HG03103 (cell line): ENCODE results near the gene MRPS22.
A peak's percentile ranks its signal among the peaks of the same experiment; 100 is the strongest.
"Not testable (repeated sequence)": the region's sequence is repeated elsewhere in the genome, so short reads cannot be mapped to it uniquely, and the experiment has no call there.

Experiments used
- ATAC-seq: cut with Tn5 transposase; IDR thresholded peaks from one replicate; pipeline ENCODE4 v1.9.1; 2021; ENCODE audit warnings: low read depth; ENCODE audit not compliant: unreplicated experiment

MRPS22 gene

GRCh38 chr3:139388821-139389551, 45.2 kb downstream of the MRPS22 start:
- ATAC-seq = peak; percentile 18

GRCh38 chr3:139389552-139390368, 45.9 kb downstream of the MRPS22 start, which contains the start of gene COPB2:
Gene COPB2 (minus strand): TSS chr3:139389647. CDS start chr3:139389550, 97 bp downstream.
- peak; percentile 97 for ATAC-seq

- no peak for ATAC-seq
Observed at GRCh38 chr3:139394116-139394515, 50.3 kb downstream of the MRPS22 start.

GRCh38 chr3:139396707-139397106, 52.9 kb downstream of the MRPS22 start:
- no peak for ATAC-seq

GRCh38 chr3:139401155-139401554, 57.3 kb downstream of the MRPS22 start:
- ATAC-seq = not testable (repeated sequence)
